Body of pancreas (tissue), 4 donors: ENCODE results near the gene DPYD.

Experiments used
- CTCF ChIP-seq, 7 experiments: fragments of 450-650 bp in 4 of 7; fragments of 200-600 bp in 3 of 7; sonication (generic) in 3 of 7; IDR thresholded peaks; one replicate each; pipeline ENCODE4 v1.5.1; 2016 to 2019; ENCODE audit warnings: antibody characterized with exemption in 7 of 7
- POLR2A ChIP-seq, 3 donors: fragments of 450-650 bp; IDR thresholded peaks; one replicate each; pipeline ENCODE4 v1.6.1; 2016; ENCODE audit warnings: antibody characterized with exemption in 3 of 3, mild to moderate bottlenecking in 2 of 3

GRCh38 chr1:97338347-97338746, 582.5 kb downstream of the DPYD start:
- TF ChIP-seq CTCF (IDR thresholded peaks at IDR 0.05) = no peak
- no peak for TF ChIP-seq POLR2A (IDR thresholded peaks at IDR 0.05)
